H1 (cell line): ENCODE measurements around the gene TRIM45. TPM values are rescaled to one million over a fixed set of nuclear protein-coding genes. Genes with fewer than 3 reads are reported as not detected.

Experiments used
- CTCF ChIA-PET: fragments of 300-600 bp; sonication (Branson Sonifier 250); formaldehyde crosslinking; loops from one replicate; lab custom pipeline; 2021; ENCODE audit not compliant: partially characterized antibody; lab: Charles Lee
- POLR2A ChIA-PET: fragments of 300-600 bp; sonication (Branson Sonifier 250); formaldehyde crosslinking; loops from one replicate; lab custom pipeline; 2021; ENCODE audit warnings: inconsistent platforms; ENCODE audit not compliant: partially characterized antibody; lab: Charles Lee
- DNase-seq, 2 experiments: peaks; one replicate each; pipeline versions ENCODE4 v3.0.0 to v3.0.0-alpha.2; 2010 to 2022; ENCODE audit warnings: low spot score in 2 of 2, low read depth in 1 of 2, mixed read lengths in 1 of 2
- FAIRE-seq: peaks from 2 replicates; lab custom pipeline; 2011; peaks lifted over from hg19 to GRCh38; lab: Jason Lieb, UNC
- H2AFZ ChIP-seq: 2 replicates; pipeline ENCODE4 v1.8.1; 2012; ENCODE audit warnings: low read length, inconsistent platforms
- H2AK5ac ChIP-seq: 2 replicates; pipeline ENCODE4 v1.6.1; 2013; ENCODE audit warnings: low read depth, low read length
- H2BK120ac ChIP-seq: replicated peaks from 2 replicates; pipeline ENCODE3; 2013; ENCODE audit warnings: low read depth, low read length, inconsistent platforms
- H2BK12ac ChIP-seq: 2 replicates; pipeline ENCODE4 v1.6.1; 2013; ENCODE audit warnings: low read depth, low read length
- H2BK15ac ChIP-seq: 2 replicates; pipeline ENCODE4 v1.6.1; 2013; ENCODE audit warnings: low read length
- H2BK20ac ChIP-seq: 2 replicates; pipeline ENCODE4 v1.6.1; 2013; ENCODE audit warnings: low read length
- H2BK5ac ChIP-seq: 2 replicates; pipeline ENCODE4 v1.6.1; 2013; ENCODE audit warnings: low read depth, low read length
- H3K14ac ChIP-seq: 2 replicates; pipeline ENCODE4 v1.6.1; 2013; ENCODE audit warnings: inconsistent platforms; ENCODE audit not compliant: insufficient read length
- H3K18ac ChIP-seq: 2 replicates; pipeline ENCODE4 v1.6.1; 2013; ENCODE audit warnings: low read length; ENCODE audit errors: extremely low read depth
- H3K23ac ChIP-seq: 2 replicates; pipeline ENCODE4 v1.6.1; 2013; ENCODE audit warnings: inconsistent platforms; ENCODE audit not compliant: insufficient read length
- H3K23me2 ChIP-seq: 2 replicates; pipeline ENCODE4 v1.6.1; 2013; ENCODE audit warnings: low read depth, low read length
- H3K27ac ChIP-seq: 2 replicates; pipeline ENCODE4 v1.6.1; 2011; ENCODE audit warnings: low read depth, low read length, inconsistent platforms
- H3K27me3 ChIP-seq, 4 experiments: replicated peaks in 1 of 4; 1 replicate in 1 of 4; 2 replicates in 3 of 4; pipeline versions ENCODE4 v1.6.1 to v1.8.1; 2011 to 2013; ENCODE audit warnings: low read length in 3 of 4, mild to moderate bottlenecking in 3 of 4, inconsistent platforms in 2 of 4, mixed read lengths in 2 of 4, moderate library complexity in 1 of 4; ENCODE audit not compliant: control insufficient read depth in 3 of 4, insufficient read depth in 3 of 4; ENCODE audit errors: extremely low read depth in 1 of 4
- H3K36me3 ChIP-seq, 4 experiments: 2 replicates each; pipeline versions ENCODE4 v1.6.1 to v1.8.1; 2011 to 2013; ENCODE audit warnings: mild to moderate bottlenecking in 4 of 4, low read length in 3 of 4, moderate library complexity in 2 of 4, control low read depth in 1 of 4, inconsistent platforms in 1 of 4; ENCODE audit not compliant: insufficient read depth in 4 of 4, control insufficient read depth in 2 of 4
- H3K4ac ChIP-seq: replicated peaks from 2 replicates; pipeline ENCODE3; 2013; ENCODE audit warnings: low read length, low read depth, mixed read lengths, inconsistent platforms; ENCODE audit not compliant: insufficient read length
- H3K4me1 ChIP-seq, 4 experiments: replicated peaks in 1 of 4; 1 replicate in 1 of 4; 2 replicates in 3 of 4; pipeline versions ENCODE4 v1.6.1 to v1.8.1; 2011 to 2013; ENCODE audit warnings: low read length in 3 of 4, inconsistent platforms in 2 of 4, mixed read lengths in 1 of 4; ENCODE audit not compliant: insufficient read depth in 4 of 4, control insufficient read depth in 3 of 4
- H3K4me2 ChIP-seq, 2 experiments: 2 replicates each; pipeline versions ENCODE4 v1.6.1 to v1.8.1; 2011 to 2013; ENCODE audit warnings: low read depth in 2 of 2, low read length in 2 of 2, control low read depth in 1 of 2, inconsistent platforms in 1 of 2, mild to moderate bottlenecking in 1 of 2; ENCODE audit not compliant: insufficient read depth in 1 of 2
- H3K4me3 ChIP-seq, 4 experiments: fragments of 200-600, 300-600 bp in 1 of 4; sonication (generic), shearing (Covaris generic), sonication (Bioruptor Twin) in 1 of 4; 2 replicates each; pipeline versions ENCODE4 v1.5.1 to v1.8.1; 2011 to 2016; ENCODE audit warnings: low read length in 4 of 4, low read depth in 3 of 4, control low read depth in 2 of 4, inconsistent platforms in 2 of 4, mild to moderate bottlenecking in 2 of 4, mixed read lengths in 1 of 4, moderate library complexity in 1 of 4; ENCODE audit not compliant: insufficient read depth in 2 of 4; ENCODE audit errors: extremely low read depth in 1 of 4
- H3K56ac ChIP-seq: replicated peaks from 2 replicates; pipeline ENCODE3; 2013; ENCODE audit warnings: low read depth, mild to moderate bottlenecking, mixed read lengths, low read length, inconsistent platforms; ENCODE audit not compliant: insufficient read length
- H3K79me1 ChIP-seq: 2 replicates; pipeline ENCODE4 v1.6.1; 2013; ENCODE audit warnings: low read depth, low read length, control low read depth
- H3K79me2 ChIP-seq, 2 experiments: 2 replicates each; pipeline versions ENCODE4 v1.6.1 to v1.8.1; 2012 to 2013; ENCODE audit warnings: low read length in 2 of 2, mild to moderate bottlenecking in 2 of 2, inconsistent platforms in 1 of 2; ENCODE audit not compliant: insufficient read depth in 2 of 2, control insufficient read depth in 1 of 2
- H3K9ac ChIP-seq, 4 experiments: replicated peaks in 1 of 4; 1 replicate in 1 of 4; 2 replicates in 3 of 4; pipeline versions ENCODE4 v1.6.1 to v1.8.1; 2011 to 2013; ENCODE audit warnings: low read depth in 3 of 4, low read length in 3 of 4, control low read depth in 2 of 4, mild to moderate bottlenecking in 2 of 4, moderate library complexity in 2 of 4, inconsistent platforms in 1 of 4; ENCODE audit errors: extremely low read depth in 1 of 4
- H3K9me3 ChIP-seq, 2 experiments: 2 replicates each; pipeline versions ENCODE4 v1.6.1 to v1.8.1; 2012 to 2013; ENCODE audit warnings: mild to moderate bottlenecking in 2 of 2, moderate library complexity in 2 of 2, control low read depth in 1 of 2, inconsistent platforms in 1 of 2, low read depth in 1 of 2, low read length in 1 of 2, mixed read lengths in 1 of 2; ENCODE audit not compliant: insufficient read depth in 2 of 2
- H4K20me1 ChIP-seq, 2 experiments: replicated peaks in 1 of 2; 2 replicates each; pipeline versions ENCODE3 to v1.8.1; 2011 to 2013; ENCODE audit warnings: inconsistent platforms in 2 of 2, low read length in 2 of 2, mild to moderate bottlenecking in 1 of 2; ENCODE audit not compliant: insufficient read depth in 2 of 2, control insufficient read depth in 1 of 2
- H4K5ac ChIP-seq: 2 replicates; pipeline ENCODE4 v1.6.1; 2013; ENCODE audit warnings: low read length, low read depth, mixed read lengths, inconsistent platforms; ENCODE audit not compliant: insufficient read length
- H4K8ac ChIP-seq: 2 replicates; pipeline ENCODE4 v1.8.0; 2013; ENCODE audit warnings: mild to moderate bottlenecking, moderate library complexity, low read length, inconsistent platforms; ENCODE audit not compliant: insufficient read depth; ENCODE audit errors: extremely low read depth
- H4K91ac ChIP-seq: replicated peaks from 2 replicates; pipeline ENCODE3; 2013; ENCODE audit warnings: low read length, mixed read lengths, inconsistent platforms; ENCODE audit not compliant: insufficient read length
- CEBPB ChIP-seq: IDR thresholded peaks from 2 replicates; pipeline ENCODE4 v1.6.1; 2012; ENCODE audit warnings: low read depth, low read length
- HDAC2 ChIP-seq, 2 experiments: fragments of 300-600 bp in 1 of 2; sonication (generic) in 1 of 2; IDR thresholded peaks; 2 replicates each; pipeline ENCODE4 v1.6.1; 2011 to 2012; ENCODE audit warnings: low read depth in 2 of 2, low read length in 2 of 2, mild to moderate bottlenecking in 2 of 2, moderate library complexity in 2 of 2, borderline replicate concordance in 1 of 2, inconsistent platforms in 1 of 2
- POLR2A ChIP-seq, 2 experiments: IDR thresholded peaks; 1 replicate in 1 of 2; 2 replicates in 1 of 2; pipeline ENCODE4 v1.6.1; 2011; ENCODE audit warnings: low read depth in 2 of 2, low read length in 2 of 2, mild to moderate bottlenecking in 2 of 2; ENCODE audit errors: control extremely low read depth in 1 of 2
- POLR2AphosphoS5 ChIP-seq: IDR thresholded peaks from 2 replicates; pipeline ENCODE4 v1.6.1; 2011; ENCODE audit warnings: low read depth, low read length
- YY1 ChIP-seq: IDR thresholded peaks from 2 replicates; pipeline ENCODE4 v1.6.1; 2011; ENCODE audit warnings: low read depth, mild to moderate bottlenecking, low read length
- WGBS, 2 experiments: shearing (Covaris generic) in 1 of 2; methylation state at CpG; one replicate each; pipeline versions ENCODE4 v1.1.6 to v1.1.7; 2013 to 2015; ENCODE audit warnings: low lambda C conversion rate in 2 of 2, mixed read lengths in 2 of 2, inconsistent platforms in 1 of 2, low coverage in 1 of 2, missing lambda C conversion rate in 1 of 2; ENCODE audit not compliant: insufficient replicate concordance in 2 of 2, insufficient coverage in 1 of 2, insufficient read length in 1 of 2; ENCODE audit errors: extremely low coverage in 1 of 2, missing lambda C conversion rate in 1 of 2; 5-methylcytosine and 5-hydroxymethylcytosine counted together
- polyA plus RNA-seq, 7 experiments: library from polyadenylated mRNA; depleted of rRNA in 3 of 7; stranded (reverse) in 5 of 7; unstranded in 2 of 7; fragments of >200 nt in 5 of 7; fragments of 200-250 nt in 2 of 7; gene quantifications; 1 replicate in 5 of 7; 2 replicates in 1 of 7; 4 replicates in 1 of 7; pipeline versions ENCODE4 v1.2.1 to v1.2.3, GENCODE V29; 2011 to 2013; ENCODE audit warnings: missing spikeins in 2 of 7, mixed read lengths in 2 of 7
- total RNA-seq: library from RNA; stranded (reverse); fragmentation: NEBNext Ultra II Directional; extraction: Animal tissue kit (Norgen Biotek cat#: 25700); gene quantifications from 2 replicates; pipeline ENCODE4 v1.2.1, GENCODE V29; 2021

The TRIM45 gene
- total and polyA plus RNA-seq, 2 of the 8 experiments (the other 6 are each of a cell fraction or from before 2014, with no cell fraction given) = 13.7 to 16.7 TPM

- H3K36me3 ChIP-seq = peaks cover 11 to 69% (median 50%) of the 10 kb centered on the region in 4 experiments
- CTCF ChIA-PET = no interaction called here
Observed at GRCh38 chr1:117084231-117084630, 37.3 kb downstream of the TRIM45 start.

More at GRCh38 chr1:117084231-117084630, 37.3 kb downstream of the TRIM45 start:
- no peak overlapping the region for H3K14ac ChIP-seq
- H3K4me3 ChIP-seq = no peak overlapping the region
- H3K4ac ChIP-seq = no peak overlapping the region
- 77% methylated on average over 6 of the region's 6 CpGs; no CpG with 5 or more reads in 1 of the 2 experiments for WGBS, 2 experiments
- H3K79me1 ChIP-seq = no peaks in the 10 kb centered on the region
- no peaks in the 10 kb centered on the region for H3K79me2 ChIP-seq
- no peaks in the 10 kb centered on the region for H3K4me1 ChIP-seq
- H2BK12ac ChIP-seq = no peak overlapping the region
- H3K56ac ChIP-seq = no peak overlapping the region
- TF ChIP-seq POLR2AphosphoS5 (0 out of 2 replicates have a peak, but pooled peaks have one; percentile 8), YY1 (no peak), HDAC2 (IDR thresholded peaks at IDR 0.05; ENCODE audit: borderline replicate concordance in 1 of 2, low read depth in 2 of 2, low read length in 2 of 2) (no peak), POLR2A (IDR thresholded peaks at IDR 0.05; ENCODE audit: control extremely low read depth in 1 of 2, low read depth in 2 of 2, low read length in 2 of 2) (no peak), CEBPB (0 out of 2 replicates have a peak, but pooled peaks have one; percentile 21)
- no peak overlapping the region for H3K4me2 ChIP-seq
- no peak overlapping the region for H3K23ac ChIP-seq
- H3K9me3 ChIP-seq = no peaks in the 10 kb centered on the region
- no peak overlapping the region for H2BK120ac ChIP-seq
- no peak overlapping the region for H2AFZ ChIP-seq
- no peak overlapping the region for H3K27ac ChIP-seq
- no peak overlapping the region for H4K8ac ChIP-seq
- H4K20me1 ChIP-seq = no peaks in the 10 kb centered on the region
- H4K5ac ChIP-seq = no peak overlapping the region
- no peaks in the 10 kb centered on the region for H3K27me3 ChIP-seq
- no peak overlapping the region for H4K91ac ChIP-seq
- POLR2A ChIA-PET = no interaction called here
- no peak overlapping the region for H2AK5ac ChIP-seq
- no peaks in the 10 kb centered on the region for H3K23me2 ChIP-seq
- no peak for DNase-seq
- H2BK5ac ChIP-seq = no peak overlapping the region
- FAIRE-seq = no peak
- no peak overlapping the region for H3K18ac ChIP-seq
- H2BK20ac ChIP-seq = no peak overlapping the region
- H2BK15ac ChIP-seq = no peak overlapping the region
- no peak overlapping the region for H3K9ac ChIP-seq
